Tibial nerve (tissue), 4 donors: Measurements from ENCODE around the gene SLC25A43.

Experiments used
- EP300 ChIP-seq, 2 donors: sonication (generic); formaldehyde crosslinking; IDR thresholded peaks; one replicate each; pipeline ENCODE4 v1.6.1; 2017; ENCODE audit warnings: antibody characterized with exemption in 2 of 2, mild to moderate bottlenecking in 1 of 2
- POLR2A ChIP-seq, 2 donors: fragments of 450-650 bp; IDR thresholded peaks; one replicate each; pipeline ENCODE4 v1.6.1; 2017; ENCODE audit warnings: antibody characterized with exemption in 2 of 2, mild to moderate bottlenecking in 2 of 2, moderate library complexity in 2 of 2
- TF ChIP-seq, protein P1 (sequence below), 5 experiments: fragments of 200-600 bp in 3 of 5; fragments of 450-650 bp in 2 of 5; sonication (generic) in 3 of 5; IDR thresholded peaks; one replicate each; pipeline ENCODE4 v1.5.1; 2016 to 2019; ENCODE audit warnings: antibody characterized with exemption in 5 of 5, mild to moderate bottlenecking in 3 of 5, moderate library complexity in 2 of 5

DNA sequence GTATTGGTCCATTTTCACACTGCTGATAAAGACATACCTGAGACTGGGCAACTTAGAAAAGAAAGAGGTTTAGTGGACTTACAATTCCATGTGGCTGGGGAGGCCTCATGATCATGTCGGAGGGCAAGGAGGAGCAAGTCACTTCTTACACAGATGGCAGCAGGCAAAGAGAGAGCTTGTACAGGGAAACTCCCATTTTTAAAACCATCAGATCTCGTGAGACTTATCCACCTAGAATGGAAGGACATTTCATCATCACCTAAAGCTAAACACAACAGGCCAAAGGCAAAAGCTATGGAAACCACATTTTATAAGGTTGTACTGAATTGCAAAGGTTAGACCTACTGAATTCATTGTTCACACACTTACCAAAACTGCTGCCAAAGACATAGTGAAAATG, 6.0 kb upstream of the SLC25A43 start:
- TF ChIP-seq EP300 (IDR thresholded peaks at IDR 0.05): no peak
- TF ChIP-seq, protein P1, sequence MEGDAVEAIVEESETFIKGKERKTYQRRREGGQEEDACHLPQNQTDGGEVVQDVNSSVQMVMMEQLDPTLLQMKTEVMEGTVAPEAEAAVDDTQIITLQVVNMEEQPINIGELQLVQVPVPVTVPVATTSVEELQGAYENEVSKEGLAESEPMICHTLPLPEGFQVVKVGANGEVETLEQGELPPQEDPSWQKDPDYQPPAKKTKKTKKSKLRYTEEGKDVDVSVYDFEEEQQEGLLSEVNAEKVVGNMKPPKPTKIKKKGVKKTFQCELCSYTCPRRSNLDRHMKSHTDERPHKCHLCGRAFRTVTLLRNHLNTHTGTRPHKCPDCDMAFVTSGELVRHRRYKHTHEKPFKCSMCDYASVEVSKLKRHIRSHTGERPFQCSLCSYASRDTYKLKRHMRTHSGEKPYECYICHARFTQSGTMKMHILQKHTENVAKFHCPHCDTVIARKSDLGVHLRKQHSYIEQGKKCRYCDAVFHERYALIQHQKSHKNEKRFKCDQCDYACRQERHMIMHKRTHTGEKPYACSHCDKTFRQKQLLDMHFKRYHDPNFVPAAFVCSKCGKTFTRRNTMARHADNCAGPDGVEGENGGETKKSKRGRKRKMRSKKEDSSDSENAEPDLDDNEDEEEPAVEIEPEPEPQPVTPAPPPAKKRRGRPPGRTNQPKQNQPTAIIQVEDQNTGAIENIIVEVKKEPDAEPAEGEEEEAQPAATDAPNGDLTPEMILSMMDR (IDR thresholded peaks at IDR 0.05): no peak
- no peak for TF ChIP-seq POLR2A (IDR thresholded peaks at IDR 0.05)
